H1 (cell line): ENCODE results near the gene IL1RAP. TPM values are rescaled to one million over a fixed set of nuclear protein-coding genes. Genes with fewer than 3 reads are reported as not detected.

Source experiments
- CBX8 ChIP-seq: fragments of 300-800, 300-1000 bp; sonication (generic); IDR thresholded peaks from 2 replicates; pipeline ENCODE4 v1.7.1; 2016; ENCODE audit warnings: low read depth, low read length, borderline replicate concordance
- polyA plus RNA-seq, 7 experiments: library from polyadenylated mRNA; depleted of rRNA in 3 of 7; stranded (reverse) in 5 of 7; unstranded in 2 of 7; fragments of >200 nt in 5 of 7; fragments of 200-250 nt in 2 of 7; gene quantifications; 1 replicate in 5 of 7; 2 replicates in 1 of 7; 4 replicates in 1 of 7; pipeline versions ENCODE4 v1.2.1 to v1.2.3, GENCODE V29; 2011 to 2013; ENCODE audit warnings: missing spikeins in 2 of 7, mixed read lengths in 2 of 7
- total RNA-seq: library from RNA; stranded (reverse); fragmentation: NEBNext Ultra II Directional; extraction: Animal tissue kit (Norgen Biotek cat#: 25700); gene quantifications from 2 replicates; pipeline ENCODE4 v1.2.1, GENCODE V29; 2021

Gene IL1RAP
- total and polyA plus RNA-seq, 2 of the 8 experiments (the other 6 are each of a cell fraction or from before 2014, with no cell fraction given), result 2.4 to 3.9 TPM

DNA sequence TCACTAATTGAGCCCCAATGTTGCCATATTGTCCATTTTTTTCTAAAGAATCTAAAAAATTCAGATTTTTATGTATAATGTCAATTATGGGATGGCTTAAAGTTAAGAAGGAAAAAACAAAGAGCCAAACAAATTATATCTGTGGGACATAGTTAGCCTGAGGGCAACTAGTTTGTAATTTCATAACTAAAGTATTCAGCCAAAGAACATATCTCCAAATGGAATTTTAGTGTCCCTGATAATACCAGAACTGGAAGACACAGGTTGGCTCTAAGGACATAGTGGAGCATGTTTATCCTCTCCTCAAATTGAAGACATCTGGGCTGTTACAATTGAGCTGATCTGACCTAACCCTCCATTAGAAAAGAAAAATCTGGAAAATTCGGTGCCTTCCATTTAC, 144.2 kb downstream of the IL1RAP start (continued):
- TF ChIP-seq CBX8, result no peak
